ENCODE measurements around the gene WDR62.

WDR62 gene

GRCh38 chr19:36081894-36082293 lies 27.2 kb downstream of the WDR62 start:
- DNase-seq (ENCODE audit: low read depth): no peak

GRCh38 chr19:36082916-36083315 lies 28.2 kb downstream of the WDR62 start:
- no peak for DNase-seq (ENCODE audit: low read depth)

- no peak for DNase-seq (ENCODE audit: low read depth)
Measured at GRCh38 chr19:36084231-36085009, 29.7 kb downstream of the WDR62 start.

GRCh38 chr19:36086326-36086725 lies 31.6 kb downstream of the WDR62 start:
- no peak for DNase-seq (ENCODE audit: low read depth)

- DNase-seq (ENCODE audit: low read depth): no peak
Measured at GRCh38 chr19:36089847-36090246, 35.1 kb downstream of the WDR62 start.

- no peak for DNase-seq (ENCODE audit: low read depth)
Measured at GRCh38 chr19:36090910-36091695, 36.4 kb downstream of the WDR62 start.

- no peak for DNase-seq (ENCODE audit: low read depth)
Measured at GRCh38 chr19:36092566-36092965, 37.9 kb downstream of the WDR62 start.

GRCh38 chr19:36093146-36093662 lies 38.5 kb downstream of the WDR62 start:
- no peak for DNase-seq (ENCODE audit: low read depth)

- DNase-seq (ENCODE audit: low read depth): no peak
Measured at GRCh38 chr19:36093687-36094086, 39.0 kb downstream of the WDR62 start.

GRCh38 chr19:36097036-36097435 lies 42.3 kb downstream of the WDR62 start:
- DNase-seq (ENCODE audit: low read depth): no peak

- no peak for DNase-seq (ENCODE audit: low read depth)
Measured at GRCh38 chr19:36099166-36099785, 44.6 kb downstream of the WDR62 start.

- no peak for DNase-seq (ENCODE audit: low read depth)
Measured at GRCh38 chr19:36100476-36100875, 45.8 kb downstream of the WDR62 start.

GRCh38 chr19:36101550-36102327 lies 47.0 kb downstream of the WDR62 start:
- DNase-seq (ENCODE audit: low read depth): no peak

- DNase-seq (ENCODE audit: low read depth): no peak
Measured at GRCh38 chr19:36103040-36103626, 48.4 kb downstream of the WDR62 start.

GRCh38 chr19:36103842-36104552 lies 49.3 kb downstream of the WDR62 start:
- no peak for DNase-seq (ENCODE audit: low read depth)

GRCh38 chr19:36106441-36106840 lies 51.7 kb downstream of the WDR62 start:
- no peak for DNase-seq (ENCODE audit: low read depth)

GRCh38 chr19:36106991-36107390 lies 52.3 kb downstream of the WDR62 start:
- no peak for DNase-seq (ENCODE audit: low read depth)

- no peak for DNase-seq (ENCODE audit: low read depth)
Measured at GRCh38 chr19:36108684-36109083, 54.0 kb downstream of the WDR62 start.

- no peak for DNase-seq (ENCODE audit: low read depth)
Measured at GRCh38 chr19:36110487-36111199, 55.9 kb downstream of the WDR62 start, which contains the start of gene OVOL3. TSS of gene OVOL3 (plus strand) at chr19:36111143. CDS start at chr19:36111203, 60 bp downstream.

GRCh38 chr19:36111200-36111539 lies 56.5 kb downstream of the WDR62 start:
- DNase-seq (ENCODE audit: low read depth): no peak
